AG04450 (cell line): ENCODE data around the gene AP2A2. TPM values are rescaled to one million over a fixed set of nuclear protein-coding genes. Genes with fewer than 3 reads are reported as not detected.

Source experiments
- CTCF ChIA-PET: fragments of 300-600, 350-600 bp; formaldehyde crosslinking; extraction: SDS; loops from one replicate; lab custom pipeline; 2022; ENCODE audit warnings: antibody characterized with exemption, inconsistent platforms; lab: Charles Lee
- POLR2A ChIA-PET: fragments of 350-600 bp; formaldehyde crosslinking; extraction: SDS; loops from one replicate; lab custom pipeline; 2021; ENCODE audit warnings: antibody characterized with exemption, inconsistent platforms; lab: Yijun Ruan, JAX
- DNase-seq: peaks from one replicate; pipeline ENCODE4 v3.0.0-alpha.2; 2011; ENCODE audit warnings: low read depth, low spot score
- H3K27ac ChIP-seq: one replicate; pipeline ENCODE4 v1.5.1; 2012; ENCODE audit warnings: low read depth, low read length, control low read depth
- H3K27me3 ChIP-seq: one replicate; pipeline ENCODE4 v1.6.0; 2012; ENCODE audit warnings: low read length; ENCODE audit not compliant: control insufficient read depth, insufficient read depth
- H3K4me3 ChIP-seq: 2 replicates; pipeline ENCODE4 v1.5.1; 2011; ENCODE audit warnings: mild to moderate bottlenecking, low read depth, low read length, control low read depth
- H3K9me3 ChIP-seq: 2 replicates; pipeline ENCODE4 v1.5.1; 2012; ENCODE audit warnings: low read length; ENCODE audit not compliant: control insufficient read depth, insufficient read depth
- polyA plus RNA-seq: library from polyadenylated mRNA; depleted of rRNA; stranded (reverse); fragments of >200 nt; gene quantifications from 2 replicates; pipeline ENCODE4 v1.2.3, GENCODE V29; 2011
- TF ChIP-seq, protein P1 (sequence below): IDR thresholded peaks from 2 replicates; pipeline ENCODE4 v1.5.1; 2011; ENCODE audit warnings: low read depth, low read length, control low read depth, inconsistent platforms

AP2A2 gene
- polyA plus RNA-seq, 1 experiment = 54.2 TPM

DNA sequence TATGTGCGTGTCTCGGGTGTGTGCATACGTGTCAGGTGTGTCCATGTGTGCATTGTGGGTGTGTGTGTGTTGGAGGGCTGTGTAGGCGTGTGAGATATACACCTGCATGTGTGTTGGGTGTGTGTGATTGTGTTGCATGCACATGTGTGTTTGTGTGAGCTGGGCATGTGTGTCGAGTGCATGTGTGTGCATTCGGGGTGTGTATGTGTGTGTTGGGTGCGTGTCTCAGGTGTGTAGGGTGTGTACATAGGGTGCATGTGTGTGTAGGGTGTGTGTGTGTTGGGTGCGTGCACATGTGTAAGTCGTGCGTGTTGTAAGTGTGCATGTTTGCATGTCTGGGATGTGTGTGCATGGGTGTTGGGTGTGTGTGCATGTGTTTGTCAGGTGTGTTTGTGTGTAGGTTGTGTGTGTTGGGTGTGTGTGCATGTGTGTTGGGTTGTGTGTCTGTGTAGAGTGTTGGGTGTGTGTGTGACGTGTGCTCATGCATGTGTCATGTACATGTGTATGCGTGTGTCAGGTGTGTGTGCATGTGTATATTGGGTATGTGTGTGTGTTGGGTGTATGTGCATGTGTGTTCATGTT is 106.7 kb downstream of the AP2A2 start:
- Histone ChIP-seq H3K4me3 (no peak overlapping the region), H3K9me3 (peaks cover 23% of the 10 kb centered on the region; the same call in 1 of the 2 replicates), H3K27ac (no peak overlapping the region), H3K27me3 (no peaks in the 10 kb centered on the region)
- CTCF ChIA-PET = no interaction called here
- POLR2A ChIA-PET = no interaction called here
- no peak for DNase-seq
- TF ChIP-seq, protein P1, sequence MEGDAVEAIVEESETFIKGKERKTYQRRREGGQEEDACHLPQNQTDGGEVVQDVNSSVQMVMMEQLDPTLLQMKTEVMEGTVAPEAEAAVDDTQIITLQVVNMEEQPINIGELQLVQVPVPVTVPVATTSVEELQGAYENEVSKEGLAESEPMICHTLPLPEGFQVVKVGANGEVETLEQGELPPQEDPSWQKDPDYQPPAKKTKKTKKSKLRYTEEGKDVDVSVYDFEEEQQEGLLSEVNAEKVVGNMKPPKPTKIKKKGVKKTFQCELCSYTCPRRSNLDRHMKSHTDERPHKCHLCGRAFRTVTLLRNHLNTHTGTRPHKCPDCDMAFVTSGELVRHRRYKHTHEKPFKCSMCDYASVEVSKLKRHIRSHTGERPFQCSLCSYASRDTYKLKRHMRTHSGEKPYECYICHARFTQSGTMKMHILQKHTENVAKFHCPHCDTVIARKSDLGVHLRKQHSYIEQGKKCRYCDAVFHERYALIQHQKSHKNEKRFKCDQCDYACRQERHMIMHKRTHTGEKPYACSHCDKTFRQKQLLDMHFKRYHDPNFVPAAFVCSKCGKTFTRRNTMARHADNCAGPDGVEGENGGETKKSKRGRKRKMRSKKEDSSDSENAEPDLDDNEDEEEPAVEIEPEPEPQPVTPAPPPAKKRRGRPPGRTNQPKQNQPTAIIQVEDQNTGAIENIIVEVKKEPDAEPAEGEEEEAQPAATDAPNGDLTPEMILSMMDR = no peak

DNA sequence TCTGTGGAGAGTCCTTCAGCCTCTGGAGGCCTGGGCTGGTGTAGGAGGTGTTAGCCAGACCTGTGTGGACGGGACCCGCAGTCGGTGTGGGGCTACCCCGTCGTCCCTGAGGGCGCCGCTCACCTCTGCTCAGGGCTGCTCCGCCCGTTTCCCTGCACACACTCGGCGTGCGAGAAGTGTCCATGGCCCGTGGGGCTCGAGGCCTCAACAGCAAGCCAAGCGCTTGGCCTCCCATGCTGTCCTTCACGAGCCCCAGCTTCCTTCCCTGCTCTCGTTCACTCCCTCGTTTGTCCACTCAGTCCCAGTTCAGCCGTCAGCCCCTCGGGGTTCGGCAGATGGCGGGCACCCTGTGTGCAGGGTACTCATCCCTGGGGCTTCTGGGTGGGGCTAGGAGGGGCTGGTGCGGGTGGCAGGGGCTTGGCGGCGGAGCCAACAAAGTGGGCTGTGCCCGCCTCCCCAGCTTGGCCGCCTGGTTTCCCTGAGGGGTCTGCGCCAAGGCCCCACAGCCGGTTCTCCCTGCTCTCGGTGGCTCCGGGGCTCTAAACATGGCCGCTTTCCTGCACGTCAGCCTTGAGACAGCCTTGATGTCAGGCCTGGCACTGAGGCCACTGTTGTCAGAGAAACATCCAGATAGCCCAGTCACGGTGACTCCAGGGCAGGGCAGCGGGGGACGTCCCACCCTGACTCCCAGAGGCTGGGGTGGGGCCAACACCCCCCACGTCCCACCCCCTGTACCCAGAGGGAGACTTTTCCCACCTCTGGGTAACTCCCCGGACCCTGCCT is 107.5 kb downstream of the AP2A2 start:
- no peak for DNase-seq
- TF ChIP-seq, protein P1 = no peak
- Histone ChIP-seq H3K27me3 (no peaks in the 10 kb centered on the region), H3K27ac (no peak overlapping the region), H3K9me3 (peaks cover 23% of the 10 kb centered on the region; the same call in 1 of the 2 replicates), H3K4me3 (no peak overlapping the region)
- POLR2A ChIA-PET = no interaction called here
- CTCF ChIA-PET = no interaction called here

DNA sequence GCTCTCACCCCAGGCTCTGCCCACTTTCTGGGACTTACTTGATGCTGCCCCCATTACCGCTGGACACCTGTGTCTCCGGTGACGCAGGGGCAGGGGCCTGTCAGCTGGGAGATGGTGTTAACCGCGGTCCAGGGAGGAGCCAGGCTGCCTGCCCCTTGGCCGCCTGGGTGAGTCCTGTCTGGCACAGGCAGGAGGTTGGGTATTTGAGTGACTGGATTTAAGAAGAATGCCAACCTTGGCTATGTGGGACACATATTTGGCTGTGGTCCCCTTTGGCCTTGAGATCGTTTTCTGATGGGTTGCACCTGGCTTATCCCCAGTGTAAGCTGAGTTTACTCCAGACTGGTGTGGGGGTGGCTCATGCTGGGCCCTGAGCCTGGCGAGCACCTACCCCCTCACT is 108.3 kb downstream of the AP2A2 start:
- TF ChIP-seq, protein P1 = no peak
- CTCF ChIA-PET = no interaction called here
- Histone ChIP-seq H3K9me3 (peaks cover 23% of the 10 kb centered on the region; the same call in 1 of the 2 replicates), H3K4me3 (no peak overlapping the region), H3K27me3 (no peaks in the 10 kb centered on the region), H3K27ac (no peak overlapping the region)
- DNase-seq = no peak
- POLR2A ChIA-PET = no interaction called here

DNA sequence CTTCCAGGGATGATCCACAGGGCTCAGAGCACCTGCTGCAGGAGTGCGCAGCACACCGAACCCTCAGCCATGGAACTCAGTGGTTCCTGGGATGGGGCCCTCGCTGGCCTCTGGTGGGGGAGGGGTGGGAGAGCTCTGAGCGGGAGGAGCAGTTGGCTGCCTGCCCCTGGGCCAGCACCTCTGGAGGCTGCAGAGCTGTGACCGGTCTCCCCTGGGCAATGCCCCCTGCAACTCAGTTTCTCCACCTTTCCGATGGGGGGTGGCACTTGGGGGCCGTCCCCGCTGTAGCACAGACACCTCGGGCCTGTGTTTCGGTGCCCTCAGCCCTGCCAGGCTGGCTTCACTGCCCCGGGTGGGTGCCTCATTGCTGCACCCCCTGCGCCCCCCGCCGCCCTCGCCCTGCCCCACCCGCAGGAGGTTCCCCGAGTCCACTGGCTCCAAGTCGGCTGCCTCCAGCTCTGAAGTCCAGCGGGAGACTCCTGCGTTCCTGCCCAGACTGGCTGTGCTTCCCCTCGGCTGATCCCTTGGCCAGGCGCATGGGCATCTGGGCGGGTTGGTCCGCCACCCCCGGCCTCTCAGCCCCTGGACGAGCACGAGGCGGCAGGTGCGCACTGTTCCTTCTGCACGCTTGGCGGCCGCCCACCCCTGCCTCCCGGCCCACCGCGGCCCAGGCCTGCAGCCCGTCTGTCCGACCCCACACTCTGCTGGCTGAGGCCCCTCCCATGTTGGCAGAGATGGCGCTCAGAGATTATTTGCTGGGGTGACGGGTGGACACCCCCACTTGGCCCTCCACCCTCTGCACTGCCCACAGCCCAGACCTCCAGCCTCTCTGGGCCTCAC is 109.0 kb downstream of the AP2A2 start:
- no peak for DNase-seq
- H3K27ac ChIP-seq = no peak overlapping the region
- H3K4me3 ChIP-seq = no peak overlapping the region
- H3K9me3 ChIP-seq = peaks cover 23% of the 10 kb centered on the region; the same call in 1 of the 2 replicates
- POLR2A ChIA-PET = no interaction called here
- H3K27me3 ChIP-seq = no peaks in the 10 kb centered on the region
- TF ChIP-seq, protein P1 = no peak
- CTCF ChIA-PET = interaction anchor here (0.6 kb wide), 1 partner anchor 110 kb away, joined by 3 read pairs; no protein-coding TSS in a partner anchor
